H9 (cell line): Measurements from ENCODE around the gene MAP3K7CL. TPM values are rescaled to one million over a fixed set of nuclear protein-coding genes. Genes with fewer than 3 reads are reported as not detected.

Experiments used
- DNase-seq: peaks from one replicate; pipeline ENCODE4 v3.0.0-alpha.2; 2017
- H2AFZ ChIP-seq: one replicate; pipeline ENCODE4 v1.6.1; 2013; ENCODE audit warnings: mild to moderate bottlenecking, low read length, control low read depth, moderate library complexity
- H2AK5ac ChIP-seq: 2 replicates; pipeline ENCODE4 v1.6.1; 2013; ENCODE audit warnings: low read length, control low read depth, mixed read lengths; ENCODE audit not compliant: insufficient read length
- H2BK120ac ChIP-seq: one replicate; pipeline ENCODE4 v1.6.1; 2013; ENCODE audit warnings: low read depth, mild to moderate bottlenecking, low read length, control low read depth, inconsistent platforms; ENCODE audit not compliant: poor library complexity, severe bottlenecking
- H2BK12ac ChIP-seq: 2 replicates; pipeline ENCODE4 v1.6.1; 2013; ENCODE audit warnings: low read length, control low read depth, mixed read lengths, low read depth; ENCODE audit not compliant: insufficient read length
- H2BK15ac ChIP-seq: 2 replicates; pipeline ENCODE4 v1.6.1; 2013; ENCODE audit warnings: low read depth, low read length, control low read depth
- H2BK20ac ChIP-seq: one replicate; pipeline ENCODE4 v1.6.1; 2013; ENCODE audit warnings: low read depth, mild to moderate bottlenecking, low read length, control low read depth, inconsistent platforms; ENCODE audit not compliant: poor library complexity, severe bottlenecking
- H2BK5ac ChIP-seq: 2 replicates; pipeline ENCODE4 v1.6.1; 2013; ENCODE audit warnings: low read length, control low read depth, mixed read lengths; ENCODE audit not compliant: insufficient read length
- H3K14ac ChIP-seq: 2 replicates; pipeline ENCODE4 v1.6.1; 2013; ENCODE audit warnings: low read length, control low read depth; ENCODE audit not compliant: insufficient read depth
- H3K18ac ChIP-seq: 2 replicates; pipeline ENCODE4 v1.6.1; 2013; ENCODE audit warnings: low read depth, mild to moderate bottlenecking, mixed read lengths, low read length, control low read depth; ENCODE audit not compliant: insufficient read length
- H3K23ac ChIP-seq: 2 replicates; pipeline ENCODE4 v1.6.1; 2013; ENCODE audit warnings: low read length, control low read depth, mixed read lengths, low read depth; ENCODE audit not compliant: insufficient read length
- H3K23me2 ChIP-seq: 2 replicates; pipeline ENCODE4 v1.6.1; 2013; ENCODE audit warnings: low read depth, mild to moderate bottlenecking, mixed read lengths, low read length, control low read depth; ENCODE audit not compliant: insufficient read length, poor library complexity, severe bottlenecking
- H3K27ac ChIP-seq: 2 replicates; pipeline ENCODE4 v1.5.1; 2013; ENCODE audit warnings: low read length, control low read depth, mixed read lengths, low read depth; ENCODE audit not compliant: insufficient read length
- H3K27me3 ChIP-seq: 2 replicates; pipeline ENCODE4 v1.6.1; 2013; ENCODE audit warnings: low read length, control low read depth, inconsistent platforms; ENCODE audit not compliant: insufficient read depth
- H3K4ac ChIP-seq: 2 replicates; pipeline ENCODE4 v1.6.1; 2013; ENCODE audit warnings: low read depth, mild to moderate bottlenecking, control low read depth, inconsistent platforms, low read length, moderate library complexity
- H3K4me1 ChIP-seq: 2 replicates; pipeline ENCODE4 v1.6.1; 2013; ENCODE audit warnings: low read length, control low read depth, inconsistent platforms; ENCODE audit not compliant: insufficient read depth
- H3K4me2 ChIP-seq: 2 replicates; pipeline ENCODE4 v1.6.1; 2013; ENCODE audit warnings: low read length, control low read depth, mixed read lengths; ENCODE audit not compliant: insufficient read length, insufficient read depth
- H3K56ac ChIP-seq: 2 replicates; pipeline ENCODE4 v1.6.1; 2013; ENCODE audit warnings: low read depth, mild to moderate bottlenecking, mixed read lengths, low read length, control low read depth; ENCODE audit not compliant: insufficient read length
- H3K79me1 ChIP-seq: 2 replicates; pipeline ENCODE4 v1.6.1; 2013; ENCODE audit warnings: low read depth, mild to moderate bottlenecking, moderate library complexity, low read length, control low read depth, inconsistent platforms; ENCODE audit not compliant: insufficient read depth, poor library complexity, severe bottlenecking
- H3K79me2 ChIP-seq: 2 replicates; pipeline ENCODE4 v1.6.1; 2013; ENCODE audit warnings: low read length, control low read depth, inconsistent platforms; ENCODE audit not compliant: insufficient read depth
- H3K9ac ChIP-seq: 2 replicates; pipeline ENCODE4 v1.6.1; 2013; ENCODE audit warnings: low read length, control low read depth, mixed read lengths; ENCODE audit not compliant: insufficient read length; ENCODE audit errors: extremely low read depth
- H3K9me3 ChIP-seq: one replicate; pipeline ENCODE4 v1.6.1; 2013; ENCODE audit warnings: low read depth, low read length, inconsistent platforms; ENCODE audit not compliant: control insufficient read depth
- H3T11ph ChIP-seq: one replicate; pipeline ENCODE4 v1.6.1; 2013; ENCODE audit warnings: mild to moderate bottlenecking, low read length, control low read depth, inconsistent platforms
- H4K20me1 ChIP-seq: one replicate; pipeline ENCODE4 v1.6.1; 2013; ENCODE audit not compliant: control insufficient read depth, insufficient read length, insufficient read depth
- H4K5ac ChIP-seq: 2 replicates; pipeline ENCODE4 v1.6.1; 2013; ENCODE audit warnings: low read depth, mild to moderate bottlenecking, mixed read lengths, low read length, control low read depth; ENCODE audit not compliant: insufficient read length
- H4K8ac ChIP-seq: replicated peaks from 2 replicates; pipeline ENCODE4 v1.6.1; 2013; ENCODE audit warnings: low read length, control low read depth, mixed read lengths, low read depth; ENCODE audit not compliant: insufficient read length
- H4K91ac ChIP-seq: 2 replicates; pipeline ENCODE4 v1.6.1; 2013; ENCODE audit warnings: low read depth, mild to moderate bottlenecking, moderate library complexity, mixed read lengths, low read length, control low read depth; ENCODE audit not compliant: insufficient read length
- H3K27ac Mint-ChIP-seq, 3 experiments: 2 replicates in 2 of 3; 3 replicates in 1 of 3; pipeline ENCODE4 v1.8.0; 2020 to 2021; ENCODE audit warnings: mixed read lengths in 3 of 3, mild to moderate bottlenecking in 1 of 3, moderate library complexity in 1 of 3
- H3K27me3 Mint-ChIP-seq: 2 replicates; pipeline ENCODE4 v1.8.0; 2021; ENCODE audit warnings: low read depth, mild to moderate bottlenecking, moderate library complexity, mixed read lengths
- H3K36me3 Mint-ChIP-seq, 3 experiments: 2 replicates in 2 of 3; 3 replicates in 1 of 3; pipeline ENCODE4 v1.8.0; 2020 to 2021; ENCODE audit warnings: low read depth in 3 of 3, mixed read lengths in 3 of 3; ENCODE audit not compliant: insufficient read depth in 1 of 3
- H3K4me1 Mint-ChIP-seq, 2 experiments: 2 replicates each; pipeline ENCODE4 v1.8.0; 2020; ENCODE audit warnings: mixed read lengths in 2 of 2
- H3K4me3 Mint-ChIP-seq, 2 experiments: 2 replicates in 1 of 2; 3 replicates in 1 of 2; pipeline ENCODE4 v1.8.0; 2020 to 2021; ENCODE audit warnings: mild to moderate bottlenecking in 2 of 2, mixed read lengths in 2 of 2, moderate library complexity in 1 of 2
- H3K9me3 Mint-ChIP-seq, 2 experiments: 2 replicates in 1 of 2; 3 replicates in 1 of 2; pipeline ENCODE4 v1.8.0; 2020; ENCODE audit warnings: mild to moderate bottlenecking in 2 of 2, mixed read lengths in 2 of 2, moderate library complexity in 1 of 2
- CTCF ChIP-seq: fragments of 200-600 bp; sonication (generic); conservative IDR thresholded peaks from 3 replicates; pipeline ENCODE4 v1.8.0; 2021; ENCODE audit warnings: antibody characterized with exemption, mild to moderate bottlenecking
- WGBS: extraction: QIAGEN DNeasy Blood & Tissue Kit; methylation state at CpG from one replicate; pipeline ENCODE4 v1.1.7; 2013; ENCODE audit warnings: missing lambda C conversion rate, low lambda C conversion rate, mixed read lengths; ENCODE audit not compliant: insufficient read length; ENCODE audit errors: extremely low coverage; 5-methylcytosine and 5-hydroxymethylcytosine counted together
- total RNA-seq: library from RNA; stranded (reverse); gene quantifications from 2 replicates; pipeline ENCODE4 v1.2.1, GENCODE V29; 2021

The MAP3K7CL gene
- total RNA-seq, 1 experiment from 2014 or later: not detected

- H2BK15ac ChIP-seq: no peak overlapping the region
- no peaks in the 10 kb centered on the region for H4K20me1 ChIP-seq
- no peak overlapping the region for H3K4me2 ChIP-seq
- H3K79me1 ChIP-seq: no peaks in the 10 kb centered on the region
- no peak overlapping the region for H2AK5ac ChIP-seq
- H2BK120ac ChIP-seq: no peak overlapping the region
- no peaks in the 10 kb centered on the region for H3K9me3 ChIP-seq
- no peak overlapping the region for H4K5ac ChIP-seq
- H3K9me3 Mint-ChIP-seq: no peaks in the 10 kb centered on the region; a peak in 1 of 5 replicates
- peaks cover 6% of the 10 kb centered on the region for H3K27me3 Mint-ChIP-seq
- peak; percentile 34 for DNase-seq
- no peaks in the 10 kb centered on the region for H3K79me2 ChIP-seq
- no peak overlapping the region for H4K91ac ChIP-seq
- no peak overlapping the region for H3K56ac ChIP-seq
- H2BK20ac ChIP-seq: no peak overlapping the region
- no peak overlapping the region for H3K4ac ChIP-seq
- no peak overlapping the region for H4K8ac ChIP-seq
- no peak overlapping the region for H2BK5ac ChIP-seq
- no peak overlapping the region for H3K14ac ChIP-seq
- H3K27ac Mint-ChIP-seq: no peak overlapping the region
- H3K36me3 Mint-ChIP-seq: no peaks in the 10 kb centered on the region; a peak in 1 of 7 replicates
- no peak overlapping the region for H3K9ac ChIP-seq
- TF ChIP-seq CTCF: no peak
- peaks cover 7 to 8% of the 10 kb centered on the region in 2 experiments for H3K4me1 Mint-ChIP-seq
- no peaks in the 10 kb centered on the region for H3K23me2 ChIP-seq
- no peak overlapping the region for H3K23ac ChIP-seq
- no peaks in the 10 kb centered on the region for H3K4me1 ChIP-seq
- no CpG with 5 or more reads among the region's 3 CpGs for WGBS
- H3K27ac ChIP-seq: no peak overlapping the region
- no peak overlapping the region for H3T11ph ChIP-seq
- H2BK12ac ChIP-seq: no peak overlapping the region
- no peak overlapping the region for H3K18ac ChIP-seq
- H2AFZ ChIP-seq: no peak overlapping the region
- H3K27me3 ChIP-seq: no peaks in the 10 kb centered on the region
- no peak overlapping the region for H3K4me3 Mint-ChIP-seq
Measured at GRCh38 chr21:29082046-29082815, 48.2 kb upstream of the MAP3K7CL start.
